HepG2 (cell line): ENCODE results near the gene BSN. TPM values are rescaled to one million over a fixed set of nuclear protein-coding genes. Genes with fewer than 3 reads are reported as not detected.

ENCODE experiments used
- ARID4A ChIP-seq: sonication (generic); formaldehyde crosslinking; IDR thresholded peaks from 2 replicates; pipeline ENCODE4 v1.5.0; 2020; ENCODE audit warnings: mild to moderate bottlenecking, missing genetic modification reagents, borderline replicate concordance
- CCDC6 ChIP-seq: sonication (generic); formaldehyde crosslinking; IDR thresholded peaks from 2 replicates; pipeline ENCODE4 v1.8.1; 2022; ENCODE audit warnings: mild to moderate bottlenecking, missing genetic modification reagents, moderate library complexity
- ELF4 ChIP-seq: sonication (generic); formaldehyde crosslinking; IDR thresholded peaks from 2 replicates; pipeline ENCODE4 v1.5.0; 2020; ENCODE audit warnings: missing genetic modification reagents, mild to moderate bottlenecking, moderate library complexity, borderline replicate concordance
- GTF2F1 ChIP-seq: fragments of 150-350 bp; IDR thresholded peaks from 2 replicates; pipeline ENCODE4 v1.6.1; 2014; ENCODE audit warnings: low read length
- HNRNPLL ChIP-seq: fragments of 200-400 bp; formaldehyde crosslinking; IDR thresholded peaks from 2 replicates; pipeline ENCODE4 v1.6.1; 2017; ENCODE audit warnings: mild to moderate bottlenecking, low read depth, low read length; ENCODE audit not compliant: poor library complexity, severe bottlenecking
- IKZF4 ChIP-seq: sonication (generic); formaldehyde crosslinking; IDR thresholded peaks from 2 replicates; pipeline ENCODE4 v1.5.1; 2020; ENCODE audit warnings: borderline replicate concordance, mild to moderate bottlenecking, low read depth, missing genetic modification reagents; ENCODE audit errors: not compliant biosample characterization
- NR3C1 ChIP-seq: sonication (generic); formaldehyde crosslinking; IDR thresholded peaks from 2 replicates; pipeline ENCODE4 v1.4.0; 2020; ENCODE audit warnings: missing genetic modification reagents
- PPARG ChIP-seq: conservative IDR thresholded peaks from 2 replicates; pipeline ENCODE4 v1.6.1; 2016; ENCODE audit warnings: missing biosample characterization, missing genetic modification reagents
- THAP8 ChIP-seq: sonication (generic); formaldehyde crosslinking; IDR thresholded peaks from 2 replicates; pipeline ENCODE4 v1.5.1; 2020; ENCODE audit warnings: missing genetic modification reagents, mild to moderate bottlenecking, borderline replicate concordance
- ZBTB26 ChIP-seq: IDR thresholded peaks from 2 replicates; pipeline ENCODE4 v1.6.1; 2016; ENCODE audit warnings: missing compliant biosample characterization, missing genetic modification reagents, borderline replicate concordance
- ZNF10 ChIP-seq: sonication (generic); formaldehyde crosslinking; IDR thresholded peaks from 2 replicates; pipeline ENCODE4 v1.4.0; 2020; ENCODE audit warnings: mild to moderate bottlenecking, low read depth, missing genetic modification reagents, borderline replicate concordance
- ZNF280D ChIP-seq: sonication (generic); formaldehyde crosslinking; IDR thresholded peaks from 2 replicates; pipeline ENCODE4 v1.5.1; 2020; ENCODE audit warnings: mild to moderate bottlenecking, missing genetic modification reagents
- ZNF660 ChIP-seq: sonication (generic); formaldehyde crosslinking; IDR thresholded peaks from 2 replicates; pipeline ENCODE4 v1.5.1; 2020; ENCODE audit warnings: mild to moderate bottlenecking, low read depth, missing genetic modification reagents, borderline replicate concordance
- ZNF7 ChIP-seq: IDR thresholded peaks from 2 replicates; pipeline ENCODE4 v1.6.1; 2016; ENCODE audit warnings: missing biosample characterization, missing genetic modification reagents
- ZNF800 ChIP-seq: sonication (generic); formaldehyde crosslinking; IDR thresholded peaks from 2 replicates; pipeline ENCODE4 v1.4.0; 2020; ENCODE audit warnings: missing genetic modification reagents
- polyA plus RNA-seq, 8 experiments: library from polyadenylated mRNA; depleted of rRNA in 3 of 8; stranded (reverse) in 7 of 8; unstranded in 1 of 8; fragments of >200 nt; fragmentation: Illumina TruSeq in 4 of 8; extraction: Trizol in 4 of 8; gene quantifications; 2 replicates each; pipeline versions ENCODE4 v1.2.1 to v1.2.3, GENCODE V29; 2011 to 2016; ENCODE audit warnings: low read depth in 4 of 8, missing spikeins in 1 of 8, mixed read lengths in 1 of 8; ENCODE audit not compliant: insufficient read depth in 1 of 8
- total RNA-seq, 5 experiments: library from RNA; depleted of rRNA; stranded (reverse); fragments of >200 nt; fragmentation: Illumina TruSeq; extraction: Trizol; gene quantifications; 2 replicates each; pipeline ENCODE4 v1.2.3, GENCODE V29; 2016; ENCODE audit warnings: low read depth in 1 of 5

BSN gene
- total and polyA plus RNA-seq, 2 of the 13 experiments (the other 11 are each of a cell fraction or from before 2014, with no cell fraction given): 0.42 to 0.86 TPM

- TF ChIP-seq ZNF280D (CRISPR knock-in tag) (no peak), CCDC6 (CRISPR knock-in tag) (no peak), ZNF10 (no peak), ZNF660 (CRISPR knock-in tag) (no peak), ELF4 (CRISPR knock-in tag) (no peak), THAP8 (CRISPR knock-in tag) (no peak; the same call in 1 of the 2 replicates), GTF2F1 (no peak), ZBTB26 (CRISPR knock-in tag) (peak; percentile 37; the same call in 1 of the 2 replicates), IKZF4 (CRISPR knock-in tag) (no peak), HNRNPLL (peak; percentile 42), NR3C1 (CRISPR knock-in tag) (no peak), ZNF7 (CRISPR knock-in tag) (no peak), ARID4A (CRISPR knock-in tag) (peak; percentile 88), PPARG (no peak), ZNF800 (CRISPR knock-in tag) (0 out of 2 replicates have a peak, but pooled peaks have one; percentile 26)
Observed at GRCh38 chr3:49689046-49689907, 135.0 kb downstream of the BSN start, which contains the start of the genes MST1 and RNF123 (continued).
